Stimulated activated CD4-positive, alpha-beta T cell treated with anti-CD3 and anti-CD28 coated beads, Interleukin-15, amount 100 ng/mL, for 1 hour (primary cell): ENCODE data around the gene NGDN.

ENCODE experiments used
- DNase-seq, 2 donors: peaks; one replicate each; pipeline ENCODE4 v3.0.0-alpha.2; 2020; ENCODE audit warnings: low read depth in 1 of 2, low spot score in 1 of 2

Gene NGDN

DNA sequence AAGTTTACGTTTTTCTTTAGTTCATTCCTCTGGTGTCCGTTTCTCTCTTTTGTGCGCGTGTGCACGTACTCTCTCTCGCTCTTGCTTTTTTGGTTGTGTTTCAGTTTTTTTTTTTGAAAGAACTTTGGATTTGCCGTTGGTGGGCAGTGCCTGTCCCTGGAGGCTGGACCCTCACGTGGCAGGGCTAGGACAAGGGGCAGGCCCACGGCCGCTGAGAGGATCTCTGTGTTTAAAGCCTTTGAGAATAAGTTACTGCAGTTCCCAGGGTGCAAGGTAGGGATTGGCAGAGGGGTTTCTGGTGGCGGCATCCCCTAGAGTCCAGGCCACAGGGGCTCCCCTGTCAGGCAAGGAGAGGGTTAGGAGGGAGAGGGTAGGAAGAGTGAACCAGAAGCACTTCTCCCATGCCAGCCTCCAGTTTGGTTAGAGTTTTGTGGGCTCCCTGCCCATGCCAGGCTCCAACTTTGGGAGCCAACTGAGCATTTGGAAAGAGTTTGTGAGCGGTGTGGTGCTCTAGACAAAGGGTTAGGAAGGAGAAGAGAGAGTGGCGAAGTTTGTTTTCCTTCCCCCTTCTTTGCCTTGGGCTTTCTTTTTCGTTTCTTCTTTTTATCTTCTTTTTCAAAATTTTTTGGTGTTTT lies 51.5 kb downstream of the NGDN start:
- DNase-seq = no peak

DNA sequence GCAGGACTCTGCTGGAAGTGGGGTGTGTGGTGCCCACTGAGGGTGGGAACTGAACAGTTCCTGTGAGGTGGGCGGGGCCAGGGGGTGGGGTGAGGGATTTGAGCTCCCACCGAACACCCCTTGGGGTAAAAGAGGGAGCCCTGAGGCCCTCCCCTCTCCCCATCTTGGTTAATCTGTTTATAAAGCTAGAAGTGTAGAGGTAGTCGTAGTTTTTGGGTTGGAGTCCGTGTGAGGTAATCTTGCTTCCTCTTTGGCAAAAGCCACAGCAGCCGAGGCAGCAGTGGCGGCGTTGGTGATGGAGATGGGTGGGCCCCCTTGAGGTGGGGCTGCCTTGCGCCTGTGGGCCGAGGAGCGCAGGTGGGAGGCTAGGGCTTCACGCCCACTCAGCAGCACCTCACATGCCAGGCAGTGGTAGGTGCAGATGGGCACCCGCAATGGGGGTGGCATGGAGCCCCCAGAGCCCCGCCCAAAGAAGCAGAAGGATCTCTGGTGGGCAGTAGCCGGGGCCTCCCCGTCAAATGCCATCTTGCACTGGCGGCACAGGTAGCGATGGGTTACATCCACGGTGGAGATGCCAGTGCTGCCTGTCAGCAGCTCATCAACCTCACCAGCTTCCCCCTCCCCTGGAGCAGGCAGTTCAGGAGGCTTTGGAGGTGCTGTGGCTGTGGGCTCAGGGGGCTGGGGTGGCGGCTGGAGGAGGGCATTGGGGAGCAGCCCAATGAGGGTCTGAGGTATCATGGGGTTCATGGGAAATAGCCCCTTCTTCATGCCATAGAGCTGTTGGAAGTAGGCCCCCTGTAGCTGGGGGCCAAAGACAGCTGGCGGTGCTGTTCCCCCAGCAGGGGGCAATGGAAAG lies 52.5 kb downstream of the NGDN start:
- no peak for DNase-seq

DNA sequence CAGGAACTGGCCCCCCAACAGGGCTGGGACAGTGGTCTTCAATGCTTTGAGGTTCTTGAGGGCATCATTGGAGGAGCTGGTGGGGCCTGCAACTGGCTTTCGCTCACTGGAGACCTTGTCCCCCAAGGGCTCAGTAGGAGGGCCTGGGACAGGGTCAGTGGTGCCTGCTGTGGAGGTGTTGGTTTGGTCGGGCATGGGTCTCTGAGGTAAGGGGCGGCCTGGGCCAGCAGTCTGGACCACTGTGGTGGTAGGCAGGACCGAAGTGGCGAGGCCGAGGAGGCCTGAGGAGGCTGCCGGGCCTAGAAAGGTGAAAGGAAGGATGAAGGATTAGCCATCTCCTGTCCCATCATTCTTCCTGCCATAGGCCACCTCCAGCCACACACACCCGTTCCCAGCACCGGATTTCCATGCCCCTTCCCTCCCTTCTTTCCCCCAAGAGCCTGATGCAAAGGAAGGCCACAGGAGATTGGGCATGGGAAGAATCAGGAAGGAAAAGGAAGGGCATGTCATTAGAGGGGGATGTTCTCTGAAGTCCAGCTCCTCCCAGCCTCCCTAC lies 53.2 kb downstream of the NGDN start:
- no peak for DNase-seq

DNA sequence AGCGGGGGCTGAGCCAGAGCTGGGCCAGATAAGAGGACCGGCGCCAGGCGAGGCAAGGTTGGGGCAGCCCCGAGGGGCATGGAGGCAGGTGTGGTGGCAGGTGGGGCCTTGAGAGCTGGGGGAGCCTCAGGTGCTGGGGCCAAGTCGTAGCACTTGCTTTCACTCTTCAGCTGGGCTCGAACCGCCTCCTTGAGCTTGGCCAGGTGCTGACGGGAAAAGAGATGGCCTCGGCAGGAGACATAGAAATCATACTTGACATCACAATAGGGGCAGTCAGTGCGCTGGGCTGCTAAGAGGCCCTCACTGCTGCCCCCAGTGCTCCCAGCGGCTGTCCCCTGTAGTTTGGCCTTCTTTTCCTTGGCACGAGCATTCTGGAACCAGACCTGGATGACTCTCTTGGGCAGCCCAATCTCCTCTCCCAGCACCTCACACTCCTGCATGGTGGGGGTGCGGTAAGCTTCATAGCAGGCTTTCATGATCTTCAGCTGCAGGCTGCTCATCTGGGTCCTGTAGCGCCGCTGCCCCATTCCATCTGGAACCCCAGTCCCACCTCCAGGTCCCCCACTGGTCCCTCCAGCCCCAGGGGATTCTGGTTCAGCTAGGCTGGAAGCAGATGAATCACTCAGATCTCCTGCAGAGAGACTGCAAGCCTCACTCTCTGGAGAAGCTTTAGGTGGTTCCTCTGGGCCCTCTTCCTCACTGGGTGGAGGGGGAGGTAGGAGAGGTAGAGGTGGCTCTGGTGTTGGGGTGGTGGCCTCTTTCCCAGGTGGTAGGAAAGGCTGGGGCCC lies 53.9 kb downstream of the NGDN start:
- no peak for DNase-seq

GRCh38 chr14:23524954-23525353 lies 55.5 kb downstream of the NGDN start:
- no peak for DNase-seq

- no peak for DNase-seq
These were observed 56.1 kb downstream of the NGDN start for GRCh38 chr14:23525611-23526010.
